Measurements from ENCODE around the gene TRIP11. TPM values are rescaled to one million over a fixed set of nuclear protein-coding genes. Genes with fewer than 3 reads are reported as not detected.
A peak's percentile ranks its signal among the peaks of the same experiment; 100 is the strongest.

TRIP11 gene
- total RNA-seq, 1 donor from 2014 or later, result 59.5 TPM

DNA sequence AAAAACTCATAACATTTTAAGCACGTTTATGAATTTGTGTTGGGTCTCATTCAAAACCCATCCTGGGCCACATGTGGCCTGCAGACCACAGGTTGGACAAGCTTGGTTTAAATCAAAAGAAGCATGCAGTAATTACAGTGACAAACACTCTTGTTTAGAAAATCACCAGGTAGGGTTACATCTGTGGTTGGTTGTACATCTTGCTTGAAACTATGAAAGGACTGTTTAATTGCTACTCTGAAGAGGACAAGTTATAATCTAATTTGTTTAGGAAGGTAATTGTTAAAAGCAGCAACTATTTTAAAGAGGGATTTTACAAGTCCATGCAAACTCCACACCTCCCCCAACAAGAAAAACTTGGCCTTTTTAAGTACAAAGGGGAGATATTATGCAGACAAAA lies 4.0 kb downstream of the TRIP11 start:
- H3K27ac Mint-ChIP-seq, result no peak overlapping the region
- DNase-seq (no peak), ATAC-seq (ENCODE audit: low read depth) (no peak)
- TF ChIP-seq, protein P1, sequence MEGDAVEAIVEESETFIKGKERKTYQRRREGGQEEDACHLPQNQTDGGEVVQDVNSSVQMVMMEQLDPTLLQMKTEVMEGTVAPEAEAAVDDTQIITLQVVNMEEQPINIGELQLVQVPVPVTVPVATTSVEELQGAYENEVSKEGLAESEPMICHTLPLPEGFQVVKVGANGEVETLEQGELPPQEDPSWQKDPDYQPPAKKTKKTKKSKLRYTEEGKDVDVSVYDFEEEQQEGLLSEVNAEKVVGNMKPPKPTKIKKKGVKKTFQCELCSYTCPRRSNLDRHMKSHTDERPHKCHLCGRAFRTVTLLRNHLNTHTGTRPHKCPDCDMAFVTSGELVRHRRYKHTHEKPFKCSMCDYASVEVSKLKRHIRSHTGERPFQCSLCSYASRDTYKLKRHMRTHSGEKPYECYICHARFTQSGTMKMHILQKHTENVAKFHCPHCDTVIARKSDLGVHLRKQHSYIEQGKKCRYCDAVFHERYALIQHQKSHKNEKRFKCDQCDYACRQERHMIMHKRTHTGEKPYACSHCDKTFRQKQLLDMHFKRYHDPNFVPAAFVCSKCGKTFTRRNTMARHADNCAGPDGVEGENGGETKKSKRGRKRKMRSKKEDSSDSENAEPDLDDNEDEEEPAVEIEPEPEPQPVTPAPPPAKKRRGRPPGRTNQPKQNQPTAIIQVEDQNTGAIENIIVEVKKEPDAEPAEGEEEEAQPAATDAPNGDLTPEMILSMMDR (IDR thresholded peaks at IDR 0.05), result no peak
- ChIA-PET CTCF (no interaction called here), POLR2A (no interaction called here)
- intact Hi-C loops (cut with micrococcal nuclease), result no loop called here
- H3K27me3 Mint-ChIP-seq, result no peaks in the 10 kb centered on the region
- H3K36me3 Mint-ChIP-seq (ENCODE audit: low read depth), result peaks cover 39% of the 10 kb centered on the region
- H3K9me3 Mint-ChIP-seq, result no peaks in the 10 kb centered on the region
- peaks cover 43% of the 10 kb centered on the region for H3K4me1 Mint-ChIP-seq
- no peak overlapping the region for H3K4me3 Mint-ChIP-seq

DNA sequence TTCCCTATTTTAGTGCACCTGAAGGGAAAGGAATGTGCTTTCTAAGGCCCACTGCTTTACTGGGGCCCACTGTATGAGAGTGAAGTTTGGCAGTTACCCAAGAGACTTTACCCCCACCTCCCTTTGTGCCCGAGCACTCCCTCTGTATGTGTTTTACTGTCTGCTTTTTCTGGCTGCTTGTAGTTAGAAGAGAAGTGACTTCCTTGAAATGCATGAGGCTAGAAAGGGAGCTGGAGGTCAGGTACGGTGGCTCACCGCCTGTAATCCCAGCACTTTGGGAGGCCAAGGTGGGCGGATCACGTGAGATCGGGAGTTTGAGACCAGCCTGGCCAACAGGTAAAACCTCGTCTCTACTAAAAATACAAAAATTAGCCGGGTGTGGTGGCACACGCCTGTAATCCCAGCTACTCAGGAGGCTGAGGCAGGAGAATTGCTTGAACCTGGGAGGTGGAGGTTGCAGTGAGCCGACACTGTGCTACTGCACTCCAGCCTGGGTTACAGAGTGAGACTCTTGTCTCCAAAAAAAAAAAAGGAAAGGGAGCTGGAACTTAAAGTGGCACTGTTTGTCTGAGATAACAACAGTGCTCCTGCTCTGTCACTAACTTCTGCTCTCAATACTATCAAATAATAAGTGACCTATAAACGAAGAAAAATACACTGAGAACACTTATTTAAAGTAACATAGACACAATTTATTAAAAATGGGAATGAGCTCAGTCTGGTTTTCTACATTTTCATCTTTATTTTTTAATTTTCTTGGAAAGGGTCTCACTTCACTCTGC lies 5.8 kb downstream of the TRIP11 start:
- no peak overlapping the region for H3K4me3 Mint-ChIP-seq
- H3K9me3 Mint-ChIP-seq, result no peaks in the 10 kb centered on the region
- intact Hi-C loops (cut with micrococcal nuclease), result no loop called here
- H3K4me1 Mint-ChIP-seq, result peaks cover 35% of the 10 kb centered on the region
- H3K27ac Mint-ChIP-seq, result no peak overlapping the region
- H3K27me3 Mint-ChIP-seq, result no peaks in the 10 kb centered on the region
- TF ChIP-seq, protein P1 (IDR thresholded peaks at IDR 0.05), result no peak
- H3K36me3 Mint-ChIP-seq (ENCODE audit: low read depth), result peaks cover 38% of the 10 kb centered on the region
- POLR2A ChIA-PET, result no interaction called here
- DNase-seq (no peak), ATAC-seq (ENCODE audit: low read depth) (no peak)
- CTCF ChIA-PET, result no interaction called here

DNA sequence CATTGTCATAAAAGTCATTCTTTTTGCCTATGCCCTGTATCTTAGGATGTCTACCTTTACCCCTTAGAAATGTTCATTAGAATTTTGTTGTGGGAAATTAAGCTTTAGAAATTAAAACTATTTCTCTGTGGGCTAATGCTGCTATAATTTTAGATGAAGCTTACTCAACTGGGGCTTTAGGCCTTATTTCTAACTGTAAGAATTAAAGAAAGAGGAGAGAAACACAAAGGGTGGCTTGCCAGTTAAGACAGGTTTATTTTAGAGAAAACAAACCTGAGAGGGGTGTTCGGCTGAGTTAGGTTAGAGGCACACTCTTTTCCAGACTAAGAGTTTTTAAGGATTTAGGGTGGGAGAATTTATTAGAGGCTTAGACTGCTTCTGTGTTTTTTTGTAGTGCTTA lies 6.4 kb downstream of the TRIP11 start:
- no peak for ATAC-seq (ENCODE audit: low read depth)
- H3K9me3 Mint-ChIP-seq, result no peaks in the 10 kb centered on the region
- CTCF ChIA-PET, result no interaction called here
- no peak for DNase-seq
- POLR2A ChIA-PET, result no interaction called here
- TF ChIP-seq, protein P1 (IDR thresholded peaks at IDR 0.05), result no peak
- no peak overlapping the region for H3K4me3 Mint-ChIP-seq
- no peak overlapping the region for H3K27ac Mint-ChIP-seq
- H3K4me1 Mint-ChIP-seq, result peaks cover 28% of the 10 kb centered on the region
- intact Hi-C loops (cut with micrococcal nuclease), result no loop called here
- peaks cover 42% of the 10 kb centered on the region for H3K36me3 Mint-ChIP-seq (ENCODE audit: low read depth)
- H3K27me3 Mint-ChIP-seq, result no peaks in the 10 kb centered on the region

DNA sequence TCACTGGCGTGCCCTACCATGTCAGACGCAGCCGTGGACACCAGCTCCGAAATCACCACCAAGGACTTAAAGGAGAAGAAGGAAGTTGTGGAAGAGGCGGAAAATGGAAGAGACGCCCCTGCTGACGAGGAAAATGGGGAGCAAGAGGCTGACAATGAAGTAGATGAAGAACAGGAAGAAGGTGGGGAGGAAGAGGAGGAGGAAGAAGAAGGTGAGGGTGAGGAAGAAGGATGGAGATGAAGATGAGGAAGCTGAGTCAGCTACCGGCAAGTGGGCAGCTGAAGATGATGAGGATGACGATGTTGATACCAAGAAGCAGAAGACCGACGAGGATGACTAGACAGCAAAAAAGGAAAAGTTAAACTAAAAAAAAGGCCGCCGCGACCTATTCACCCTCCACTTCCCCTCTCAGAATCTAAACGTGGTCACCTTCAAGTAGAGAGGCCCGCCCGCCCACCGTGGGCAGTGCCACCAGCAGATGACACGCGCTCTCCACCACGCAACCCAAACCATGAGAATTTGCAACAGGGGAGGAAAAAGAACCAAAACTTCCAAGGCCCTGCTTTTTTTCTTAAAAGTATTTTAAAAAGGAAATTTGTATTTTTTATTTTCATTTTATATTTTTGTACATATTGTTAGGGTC lies 13.2 kb downstream of the TRIP11 start:
- Mint-ChIP-seq H3K27me3 (no peaks in the 10 kb centered on the region), H3K27ac (peak overlapping the region; percentile 50), H3K36me3 (ENCODE audit: low read depth) (peaks cover 68% of the 10 kb centered on the region), H3K4me3 (no peak overlapping the region), H3K9me3 (no peaks in the 10 kb centered on the region), H3K4me1 (peaks cover 6% of the 10 kb centered on the region)
- ChIA-PET CTCF (no interaction called here), POLR2A (interaction anchor here (2.2 kb wide), 1 partner anchor 13 kb away, joined by 8 read pairs; the partner anchor contains the start of gene TRIP11)
- ATAC-seq (ENCODE audit: low read depth), result no peak
- TF ChIP-seq, protein P1 (IDR thresholded peaks at IDR 0.05), result no peak
- intact Hi-C loops (cut with micrococcal nuclease), result no loop called here
- no peak for DNase-seq

DNA sequence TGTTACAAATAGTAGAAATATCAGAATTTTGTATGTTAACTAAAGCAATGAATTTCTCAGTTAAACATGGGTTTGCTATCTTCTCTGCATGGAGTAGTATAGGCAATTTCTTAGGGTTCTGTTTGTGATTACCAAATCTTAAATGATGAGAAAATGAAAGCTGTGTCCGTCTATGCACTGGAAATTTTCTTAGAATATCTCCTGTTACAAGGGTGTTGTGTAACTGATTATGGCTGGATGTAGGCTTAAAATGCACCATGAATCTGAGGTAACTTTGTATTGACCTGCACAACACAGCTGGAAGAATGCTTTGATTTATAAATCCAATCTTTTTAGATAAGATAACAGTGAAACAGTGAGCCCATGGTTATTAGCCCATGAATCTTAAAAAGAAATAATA lies 17.8 kb downstream of the TRIP11 start:
- ChIA-PET POLR2A (no interaction called here), CTCF (no interaction called here)
- no peak for ATAC-seq (ENCODE audit: low read depth)
- no peak for DNase-seq
- TF ChIP-seq, protein P1 (IDR thresholded peaks at IDR 0.05), result no peak
- no peak overlapping the region for H3K27ac Mint-ChIP-seq
- H3K4me3 Mint-ChIP-seq, result no peak overlapping the region
- H3K9me3 Mint-ChIP-seq, result no peaks in the 10 kb centered on the region
- peaks cover 56% of the 10 kb centered on the region for H3K36me3 Mint-ChIP-seq (ENCODE audit: low read depth)
- intact Hi-C loops (cut with micrococcal nuclease), result no loop called here
- H3K27me3 Mint-ChIP-seq, result no peaks in the 10 kb centered on the region
- peaks cover 6% of the 10 kb centered on the region for H3K4me1 Mint-ChIP-seq

Measured in activated B cell treated with CpG ODN at 0.5 μM for 24 hours (primary cell).